Measurements from ENCODE around the gene FSD1.
A peak's percentile ranks its signal among the peaks of the same experiment; 100 is the strongest.

Gene FSD1

GRCh38 chr19:4334929-4335570 lies 30.7 kb downstream of the FSD1 start:
- TF ChIP-seq CEBPB (IDR thresholded peaks at IDR 0.05) (no peak), YY1 (IDR thresholded peaks at IDR 0.05; ENCODE audit: low read depth) (no peak), TEAD4 (IDR thresholded peaks at IDR 0.05) (no peak), EGR1 (IDR thresholded peaks at IDR 0.05) (no peak), CREB1 (IDR thresholded peaks at IDR 0.05; ENCODE audit: low read depth) (no peak), ZBTB7A (IDR thresholded peaks at IDR 0.05; ENCODE audit: low read depth) (no peak)
- TF ChIP-seq, protein P1, sequence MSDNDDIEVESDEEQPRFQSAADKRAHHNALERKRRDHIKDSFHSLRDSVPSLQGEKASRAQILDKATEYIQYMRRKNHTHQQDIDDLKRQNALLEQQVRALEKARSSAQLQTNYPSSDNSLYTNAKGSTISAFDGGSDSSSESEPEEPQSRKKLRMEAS (IDR thresholded peaks at IDR 0.05) = no peak

DNA sequence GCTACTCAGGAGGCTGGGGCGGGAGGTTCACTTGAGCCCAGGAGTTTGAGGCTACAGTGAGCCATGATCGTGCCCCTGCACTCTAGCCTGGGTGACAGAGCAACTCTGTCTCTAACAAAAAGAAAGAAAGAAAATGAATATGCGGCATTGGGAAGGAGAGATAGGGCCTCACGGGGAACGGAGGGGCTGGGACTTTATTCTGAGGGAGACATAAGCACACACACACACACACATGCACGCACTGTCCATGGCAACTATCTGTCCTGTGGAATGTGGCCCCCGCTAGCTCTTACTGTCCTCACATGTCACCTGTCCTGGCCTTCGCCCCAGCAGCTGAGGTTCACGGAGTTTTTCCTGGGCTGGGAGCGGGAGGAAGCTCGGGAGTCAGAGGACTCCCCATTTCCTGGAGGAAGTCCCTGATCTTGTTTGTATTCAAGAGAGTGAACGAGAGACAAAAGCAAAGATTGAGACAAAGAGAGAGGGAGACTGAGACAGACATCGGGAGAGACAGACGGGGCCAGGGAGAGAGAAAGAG lies 33.6 kb downstream of the FSD1 start:
- no peak for TF ChIP-seq EGR1 (IDR thresholded peaks at IDR 0.05)
- TF ChIP-seq, protein P1 (IDR thresholded peaks at IDR 0.05) = no peak
- TF ChIP-seq FOXM1 (IDR thresholded peaks at IDR 0.05; ENCODE audit: borderline replicate concordance, low read depth) = no peak
- no peak for TF ChIP-seq TAF1 (IDR thresholded peaks at IDR 0.05; ENCODE audit: low read depth)
- TF ChIP-seq YY1 (IDR thresholded peaks at IDR 0.05; ENCODE audit: low read depth) = no peak
- TF ChIP-seq TCF12 (IDR thresholded peaks at IDR 0.05; ENCODE audit: low read depth) = no peak
- no peak for TF ChIP-seq USF1 (IDR thresholded peaks at IDR 0.05)
- no peak for TF ChIP-seq EP300 (IDR thresholded peaks at IDR 0.05; ENCODE audit: borderline replicate concordance)

DNA sequence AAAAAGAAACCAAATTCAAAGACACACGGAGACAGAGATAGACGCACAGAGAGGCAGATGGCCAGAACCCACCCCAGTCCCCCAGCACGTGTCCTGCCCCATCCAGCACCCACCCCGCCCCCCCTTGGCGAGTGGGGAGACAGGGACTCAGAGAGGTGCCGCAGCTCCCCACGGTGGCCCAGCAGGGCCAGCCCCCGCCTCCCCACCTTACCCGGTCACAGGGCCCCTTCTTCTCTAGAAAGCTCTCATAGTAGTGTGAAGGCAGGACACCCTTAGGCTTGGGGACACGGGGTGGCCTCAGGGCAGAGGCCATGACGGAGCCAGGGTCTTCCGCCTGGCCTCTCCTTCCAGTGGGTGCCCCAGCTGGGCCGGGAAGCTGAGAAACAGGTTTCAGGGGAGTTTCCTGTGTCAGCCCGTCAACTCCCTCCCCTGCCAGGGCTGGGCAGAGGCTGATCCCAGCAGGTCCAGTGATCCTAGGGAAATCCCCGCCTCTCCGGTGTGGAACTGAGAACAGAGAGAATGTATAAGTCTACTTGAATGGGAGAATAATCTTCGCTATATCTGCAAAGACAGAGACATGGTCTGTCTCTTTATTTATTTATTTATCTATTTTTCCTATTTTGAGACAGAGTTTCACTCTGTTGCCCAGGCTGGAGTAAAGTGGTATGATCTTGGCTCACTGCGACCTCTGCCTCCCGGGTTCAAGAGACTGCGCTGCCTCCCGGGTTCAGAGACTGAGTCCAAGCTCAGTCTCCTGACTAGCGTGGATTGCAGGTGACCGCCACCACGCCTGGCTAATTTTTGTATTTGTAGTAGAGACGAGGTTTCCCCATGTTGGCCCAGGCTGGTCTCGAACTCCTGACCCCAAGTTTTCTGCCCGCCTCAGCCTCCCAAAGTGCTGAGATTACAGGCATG lies 34.3 kb downstream of the FSD1 start, which contains the start of gene STAP2:
TSS of gene STAP2 (minus strand) at position 387 of the 915 bp plus-strand sequence. CDS start at position 313, 74 bp downstream.
- TF ChIP-seq YY1 (IDR thresholded peaks at IDR 0.05; ENCODE audit: low read depth) (0 out of 2 replicates have a peak, but pooled peaks have one; percentile 9), ZBTB7A (IDR thresholded peaks at IDR 0.05; ENCODE audit: low read depth) (peak; percentile 72; the same call in 1 of the 2 replicates), RAD21 (IDR thresholded peaks at IDR 0.05; ENCODE audit: low read depth) (no peak), TAF1 (IDR thresholded peaks at IDR 0.05; ENCODE audit: low read depth) (no peak)

DNA sequence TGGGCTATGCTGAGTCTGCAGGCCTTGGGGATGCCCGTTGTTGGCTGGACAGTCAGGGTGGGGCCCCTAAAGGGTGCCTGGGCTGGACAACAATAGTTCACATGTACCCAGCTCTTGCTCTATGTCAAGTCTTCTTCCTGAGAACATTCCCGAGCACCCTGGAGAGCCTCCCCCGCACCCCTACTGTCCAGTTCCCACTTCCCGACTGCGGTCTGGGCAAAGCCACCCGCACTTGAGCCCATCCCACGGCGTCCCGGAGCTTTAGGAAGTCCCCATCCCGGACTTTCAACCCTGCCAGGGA lies 37.9 kb downstream of the FSD1 start:
- TF ChIP-seq FOXM1 (IDR thresholded peaks at IDR 0.05; ENCODE audit: borderline replicate concordance, low read depth) = no peak
- no peak for TF ChIP-seq EP300 (IDR thresholded peaks at IDR 0.05; ENCODE audit: borderline replicate concordance)
- no peak for TF ChIP-seq USF1 (IDR thresholded peaks at IDR 0.05)
- TF ChIP-seq RAD21 (IDR thresholded peaks at IDR 0.05; ENCODE audit: low read depth) = no peak
- TF ChIP-seq, protein P1 (IDR thresholded peaks at IDR 0.05) = no peak
- no peak for TF ChIP-seq CEBPB (IDR thresholded peaks at IDR 0.05)
- TF ChIP-seq EGR1 (IDR thresholded peaks at IDR 0.05) = 0 out of 2 replicates have a peak, but pooled peaks have one; percentile 48

DNA sequence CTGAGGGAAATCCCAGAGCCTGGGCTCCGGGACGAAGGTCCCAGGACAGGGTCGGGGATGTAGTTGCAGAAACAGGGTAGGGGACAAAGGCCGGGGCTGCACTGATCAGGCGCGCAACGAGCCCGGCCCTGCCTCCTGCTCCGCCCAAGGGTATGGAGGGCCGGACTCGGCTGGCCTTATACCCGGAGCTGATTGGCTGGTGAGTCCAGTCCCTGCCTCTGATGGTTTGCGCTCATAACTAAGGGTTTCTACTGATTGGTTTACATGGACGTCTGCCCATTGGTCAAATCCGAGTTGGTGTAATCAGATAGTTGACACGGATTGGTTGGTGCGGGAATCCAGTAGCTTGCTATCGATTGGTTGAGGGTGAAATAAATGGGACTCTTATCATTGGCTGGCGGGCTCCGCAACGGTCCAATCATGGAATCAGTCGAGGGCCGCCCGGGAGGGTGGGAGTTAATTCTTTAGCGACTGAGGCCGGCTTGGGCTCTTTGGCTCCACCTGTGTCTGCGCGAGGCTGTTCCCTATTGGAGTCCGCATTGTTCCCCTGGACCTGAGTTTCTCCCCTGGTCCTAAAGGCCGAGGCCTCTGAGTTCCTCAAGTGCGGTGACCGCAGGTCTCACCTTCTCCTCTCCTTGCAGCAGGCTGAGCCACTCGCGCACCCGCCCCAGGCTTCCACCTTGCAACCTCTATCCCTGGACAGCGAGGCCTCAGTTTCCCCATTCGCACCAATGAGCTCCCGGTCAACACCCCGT lies 38.4 kb downstream of the FSD1 start:
- TF ChIP-seq YY1 (IDR thresholded peaks at IDR 0.05; ENCODE audit: low read depth) = 0 out of 2 replicates have a peak, but pooled peaks have one; percentile 4
- peak; percentile 47 for TF ChIP-seq TAF1 (IDR thresholded peaks at IDR 0.05; ENCODE audit: low read depth)
- no peak for TF ChIP-seq REST (IDR thresholded peaks at IDR 0.05; ENCODE audit: low read depth)

- TF ChIP-seq TAF1 (IDR thresholded peaks at IDR 0.05; ENCODE audit: low read depth) (peak; percentile 28; the same call in 1 of the 2 replicates), TEAD4 (IDR thresholded peaks at IDR 0.05) (no peak), CEBPB (IDR thresholded peaks at IDR 0.05) (no peak), EGR1 (IDR thresholded peaks at IDR 0.05) (no peak), TCF12 (IDR thresholded peaks at IDR 0.05; ENCODE audit: low read depth) (no peak), NFIC (IDR thresholded peaks at IDR 0.05) (no peak), EP300 (IDR thresholded peaks at IDR 0.05; ENCODE audit: borderline replicate concordance) (no peak), RAD21 (IDR thresholded peaks at IDR 0.05; ENCODE audit: low read depth) (no peak), FOXM1 (IDR thresholded peaks at IDR 0.05; ENCODE audit: borderline replicate concordance, low read depth) (no peak), CREB1 (IDR thresholded peaks at IDR 0.05; ENCODE audit: low read depth) (peak; percentile 63; the same call in 1 of the 2 replicates), REST (IDR thresholded peaks at IDR 0.05; ENCODE audit: low read depth) (0 out of 2 replicates have a peak, but pooled peaks have one; percentile 19), YY1 (IDR thresholded peaks at IDR 0.05; ENCODE audit: low read depth) (peak; percentile 53; the same call in 1 of the 2 replicates), ZBTB7A (IDR thresholded peaks at IDR 0.05; ENCODE audit: low read depth) (no peak), USF1 (IDR thresholded peaks at IDR 0.05) (peak; percentile 60)
- TF ChIP-seq, protein P1 (IDR thresholded peaks at IDR 0.05) = peak; percentile 60; the same call in 1 of the 2 replicates
Observed at GRCh38 chr19:4343370-4344307, 39.2 kb downstream of the FSD1 start, which contains the start of gene MPND. Gene MPND (plus strand): TSS chr19:4343562. CDS start chr19:4343594, 32 bp downstream.

Measured in Ishikawa (cell line).